ENCODE data around the gene CLMN. TPM values are rescaled to one million over a fixed set of nuclear protein-coding genes. Genes with fewer than 3 reads are reported as not detected.

CLMN gene
- total RNA-seq, 4 donors from 2014 or later: 3.3 to 14.1 (median 5.1) TPM

GRCh38 chr14:95240859-95241813, 78.6 kb downstream of the CLMN start:
- peaks cover 0 to 28% (median 4%) of the 10 kb centered on the region in 3 donors for H3K4me1 ChIP-seq
- no peaks in the 10 kb centered on the region for H3K36me3 ChIP-seq
- no peaks in the 10 kb centered on the region for H3K27me3 ChIP-seq
- intact Hi-C loops (cut with DNase I): no loop called here
- no peak overlapping the region for H3K4me3 ChIP-seq
- TF ChIP-seq POLR2A (IDR thresholded peaks at IDR 0.05): no peak
- no peak for TF ChIP-seq CTCF (IDR thresholded peaks at IDR 0.05)
- no peaks in the 10 kb centered on the region for H3K9me3 ChIP-seq
- no peak for DNase-seq
- H3K27ac ChIP-seq: no peak overlapping the region
- 74 to 80% methylated on average over 6 of the region's 6 CpGs for WGBS, 2 donors

- TF ChIP-seq CTCF (IDR thresholded peaks at IDR 0.05) (no peak), POLR2A (IDR thresholded peaks at IDR 0.05) (no peak)
- 93 to 97% methylated on average over 4 to 10 of the region's 10 CpGs for WGBS, 2 donors
- H3K9me3 ChIP-seq: no peaks in the 10 kb centered on the region
- DNase-seq: no peak
- no peak overlapping the region for H3K27ac ChIP-seq
- H3K4me1 ChIP-seq: peaks cover 0 to 51% (median 4%) of the 10 kb centered on the region in 3 donors
- H3K36me3 ChIP-seq: no peaks in the 10 kb centered on the region
- intact Hi-C loops (cut with DNase I): no loop called here
- H3K4me3 ChIP-seq: no peak overlapping the region
- no peaks in the 10 kb centered on the region for H3K27me3 ChIP-seq
These were observed 81.0 kb downstream of the CLMN start for GRCh38 chr14:95238487-95239298.

GRCh38 chr14:95237958-95238340, 81.8 kb downstream of the CLMN start:
- 62 to 75% methylated on average over 11 of the region's 11 CpGs for WGBS, 2 donors
- TF ChIP-seq POLR2A (IDR thresholded peaks at IDR 0.05) (no peak), CTCF (IDR thresholded peaks at IDR 0.05) (no peak)
- Histone ChIP-seq H3K27ac (peak overlapping the region in 2 of 4 donors; percentile 29 to 41), H3K4me1 (peaks cover 0 to 57% (median 4%) of the 10 kb centered on the region in 3 donors), H3K9me3 (no peaks in the 10 kb centered on the region), H3K4me3 (no peak overlapping the region), H3K36me3 (no peaks in the 10 kb centered on the region), H3K27me3 (no peaks in the 10 kb centered on the region)
- DNase-seq: no peak
- intact Hi-C loops (cut with DNase I): no loop called here

GRCh38 chr14:95237121-95237957, 82.4 kb downstream of the CLMN start:
- TF ChIP-seq POLR2A (IDR thresholded peaks at IDR 0.05) (no peak), CTCF (IDR thresholded peaks at IDR 0.05) (no peak)
- H3K27ac ChIP-seq: peak overlapping the region in 2 of 4 donors; percentile 29 to 41
- peaks cover 0 to 63% (median 8%) of the 10 kb centered on the region in 3 donors for H3K4me1 ChIP-seq
- H3K27me3 ChIP-seq: no peaks in the 10 kb centered on the region
- no peaks in the 10 kb centered on the region for H3K36me3 ChIP-seq
- no peaks in the 10 kb centered on the region for H3K9me3 ChIP-seq
- no peak overlapping the region for H3K4me3 ChIP-seq
- intact Hi-C loops (cut with DNase I): no loop called here
- 72 to 74% methylated on average over 10 to 14 of the region's 17 CpGs for WGBS, 2 donors
- no peak for DNase-seq
